DMS153 (cell line): Measurements from ENCODE around the gene DNAJB8.

Source experiments
- DNase-seq: peaks from one replicate; lab custom pipeline; 2025; lab: John Stamatoyannopoulos, UW

Gene DNAJB8

DNA sequence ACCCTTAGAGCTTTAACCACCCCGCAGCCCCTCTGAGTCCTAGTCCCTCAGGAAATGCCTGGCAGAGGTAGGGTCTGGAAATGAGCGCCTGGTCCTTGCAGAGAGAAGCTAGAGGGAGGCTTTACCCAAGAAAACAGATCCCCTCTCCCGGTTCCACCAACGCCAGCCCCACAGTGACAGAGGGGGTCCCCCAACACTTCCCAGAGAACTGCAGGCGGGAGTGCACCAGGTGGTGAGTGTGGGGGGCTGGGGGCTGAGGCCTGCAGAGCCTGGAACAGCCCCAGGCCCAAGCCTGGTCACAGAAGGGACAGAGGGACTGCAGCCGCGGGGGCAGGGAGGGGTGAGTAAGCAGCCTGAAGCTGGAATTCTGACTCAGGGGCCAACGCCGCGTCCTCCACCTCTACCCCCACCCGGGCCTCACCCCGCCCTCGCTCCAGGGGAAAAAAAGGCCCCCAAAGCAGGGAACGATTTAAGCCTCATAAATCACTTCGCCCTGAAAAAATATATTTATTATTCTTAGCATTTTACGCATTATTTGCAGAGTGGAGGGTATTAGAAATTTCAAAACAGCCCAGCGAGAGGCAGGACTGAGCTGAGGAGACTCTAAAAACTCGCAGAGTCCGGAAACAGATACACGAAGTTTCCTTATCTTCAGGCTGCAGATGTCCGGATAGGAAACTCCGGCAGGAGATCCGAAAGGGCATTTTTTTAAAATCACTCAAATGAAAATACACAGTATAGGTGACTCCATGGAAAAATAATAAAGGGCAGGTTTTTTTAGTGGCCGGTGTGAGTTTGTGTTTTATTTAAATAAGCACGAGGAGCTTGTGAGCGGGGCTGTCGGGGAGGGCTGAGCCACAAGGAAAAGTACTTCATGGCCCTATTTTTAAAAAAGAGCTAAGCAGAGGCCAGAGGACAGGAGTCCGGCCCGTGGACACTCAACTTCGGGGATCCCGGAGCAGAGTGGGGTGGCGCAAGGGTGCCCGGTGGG lies 16.3 kb upstream of the DNAJB8 start:
- DNase-seq, result no peak

- no peak for DNase-seq
Observed at GRCh38 chr3:128482175-128482574, 15.5 kb upstream of the DNAJB8 start.

DNA sequence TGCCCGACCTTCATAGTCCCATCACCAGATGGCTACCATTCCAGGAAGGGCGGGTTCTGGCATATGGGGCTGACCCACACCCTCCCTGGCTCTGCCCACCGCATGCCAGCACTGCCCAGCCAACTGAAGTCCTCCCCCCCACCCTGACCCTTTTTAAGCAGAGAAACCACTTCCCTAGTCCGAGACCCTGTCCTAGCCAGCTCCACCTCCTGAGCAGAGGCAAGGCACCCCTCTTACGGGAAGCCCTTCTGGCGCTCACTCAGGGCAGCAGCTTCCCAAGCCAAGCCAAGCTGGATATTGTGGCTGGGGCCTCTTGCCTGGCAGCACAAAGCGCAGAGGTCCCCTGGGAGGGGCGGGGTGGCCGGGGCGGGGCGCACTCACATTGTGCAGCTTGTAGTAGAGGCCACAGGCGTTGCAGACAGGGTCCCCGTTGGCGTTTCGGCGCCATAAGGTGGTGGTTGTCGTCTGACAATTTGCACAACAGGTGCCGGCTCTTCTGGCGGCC lies 14.8 kb upstream of the DNAJB8 start:
- DNase-seq, result peak; percentile 36

- no peak for DNase-seq
Observed at GRCh38 chr3:128480717-128481437, 14.2 kb upstream of the DNAJB8 start.

DNA sequence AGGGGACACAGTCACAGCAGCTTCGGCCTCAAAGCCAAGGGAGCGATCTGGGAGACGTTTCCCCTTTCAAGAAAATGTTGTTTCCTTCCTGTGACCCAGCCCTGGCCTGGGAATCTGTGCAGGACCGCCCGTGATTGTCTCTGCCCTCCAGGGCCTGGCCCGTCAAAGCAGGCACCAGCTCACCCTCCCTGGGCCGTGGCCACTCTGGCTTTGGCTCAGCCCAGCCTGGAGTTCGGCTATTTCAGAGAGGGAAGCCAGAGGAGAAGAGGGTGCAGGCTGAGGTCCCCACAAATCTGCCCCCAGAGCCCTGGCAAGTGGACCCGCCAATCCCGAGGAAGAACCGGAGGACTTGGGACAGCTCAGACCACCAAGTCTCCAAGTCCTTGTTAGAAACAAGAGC lies 13.6 kb upstream of the DNAJB8 start:
- DNase-seq, result no peak

- no peak for DNase-seq
Observed at GRCh38 chr3:128479558-128480086, 12.9 kb upstream of the DNAJB8 start.

GRCh38 chr3:128478576-128479506 lies 12.2 kb upstream of the DNAJB8 start:
- no peak for DNase-seq

- DNase-seq, result no peak
Observed at GRCh38 chr3:128476659-128477058, 10.0 kb upstream of the DNAJB8 start.

DNA sequence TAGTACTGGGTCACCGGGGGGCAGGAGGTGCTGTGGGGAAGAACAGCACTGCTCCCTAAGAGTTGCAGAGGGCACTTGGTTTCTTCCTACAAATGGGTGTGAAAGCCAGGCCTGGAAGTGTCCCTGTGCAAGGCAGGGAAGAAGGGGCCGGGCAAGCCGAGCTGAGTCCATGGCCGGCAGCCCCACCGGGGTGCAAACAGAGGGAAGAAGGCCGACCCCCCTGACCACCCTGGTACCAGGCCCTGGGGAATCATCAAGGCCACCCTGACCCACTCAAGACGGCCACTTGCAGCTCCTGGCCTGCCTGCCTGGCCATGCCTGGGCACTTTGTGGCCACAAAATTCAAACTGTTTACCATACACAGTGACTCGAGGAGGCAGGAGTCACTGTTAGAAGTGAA lies 8.7 kb upstream of the DNAJB8 start:
- no peak for DNase-seq

GRCh38 chr3:128473737-128474136 lies 7.0 kb upstream of the DNAJB8 start:
- DNase-seq, result no peak

GRCh38 chr3:128473180-128473519 lies 6.5 kb upstream of the DNAJB8 start:
- DNase-seq, result no peak

GRCh38 chr3:128472449-128473179 lies 5.9 kb upstream of the DNAJB8 start:
- DNase-seq, result no peak

DNA sequence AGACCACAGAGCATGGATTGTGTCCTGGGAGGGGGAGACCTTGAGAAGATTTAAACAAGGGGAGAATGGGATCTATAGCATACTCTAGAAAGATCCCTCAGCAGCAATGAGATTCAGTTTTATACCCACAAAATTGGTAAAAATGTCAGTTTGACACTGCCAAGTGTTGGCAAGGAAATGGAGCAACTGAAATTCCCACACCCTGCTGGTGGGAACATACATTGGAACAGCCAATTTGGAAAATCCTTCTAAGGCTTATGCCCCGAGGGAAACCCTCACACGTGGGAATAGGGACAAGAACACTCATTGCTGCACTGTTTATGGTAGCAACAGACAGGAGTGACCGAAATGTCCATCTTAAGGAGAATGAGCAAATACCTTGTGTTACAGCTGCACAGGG lies 5.0 kb upstream of the DNAJB8 start:
- DNase-seq, result no peak

DNA sequence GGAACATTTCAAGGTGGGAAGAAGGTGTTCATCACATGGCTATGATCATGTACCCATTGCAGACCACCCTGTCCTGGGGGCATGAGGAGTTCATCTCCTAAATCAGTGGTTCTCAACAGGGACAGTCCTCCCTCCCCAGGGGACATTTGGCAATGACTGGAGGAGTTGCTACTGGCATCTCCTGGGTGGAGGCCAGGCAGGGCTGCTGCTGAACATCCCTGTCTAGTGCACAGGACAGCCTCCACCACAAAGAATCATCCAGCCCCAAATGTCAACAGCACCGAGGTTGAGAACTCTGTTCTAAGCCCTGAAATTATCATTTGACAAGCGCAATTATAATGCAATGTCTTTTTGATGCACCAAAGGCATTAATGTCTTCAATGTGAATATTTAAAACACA lies 4.4 kb upstream of the DNAJB8 start:
- no peak for DNase-seq

DNA sequence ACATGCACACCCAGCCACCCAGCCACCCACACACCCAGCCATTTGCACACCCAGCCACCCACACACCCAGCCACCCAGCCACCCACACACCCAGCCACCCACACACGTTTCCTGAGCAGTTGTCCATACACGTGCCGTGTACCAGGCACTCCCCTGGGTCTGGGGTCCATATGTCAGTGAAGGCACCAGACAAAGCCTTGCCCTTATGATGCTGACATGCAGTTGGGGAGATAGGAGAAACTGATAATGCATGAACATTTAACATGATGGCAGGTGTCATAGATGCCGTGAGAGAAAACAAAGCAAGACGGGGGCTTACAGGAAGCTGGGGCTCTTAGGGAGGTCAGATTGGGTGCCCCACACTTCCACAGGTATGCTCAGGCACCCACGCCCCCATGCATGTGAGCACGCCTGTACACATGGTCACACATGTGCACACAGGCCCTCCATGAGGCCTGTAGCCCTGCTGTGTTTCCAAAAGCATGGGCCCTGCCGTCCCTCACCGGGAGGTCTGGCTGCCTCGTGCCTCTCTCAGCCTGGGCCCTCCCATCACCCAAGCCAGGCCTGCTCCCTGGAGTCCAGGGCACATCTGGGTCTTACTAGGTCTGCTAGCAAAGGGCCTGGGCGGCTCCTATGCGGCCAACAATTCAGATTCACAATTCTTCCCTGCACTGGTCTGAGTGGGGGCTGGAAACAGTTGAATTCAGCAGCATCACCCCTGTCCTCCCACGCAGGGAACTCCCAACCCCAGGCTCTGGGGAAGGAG lies 3.6 kb upstream of the DNAJB8 start:
- no peak for DNase-seq

- no peak for DNase-seq
Observed at GRCh38 chr3:128469556-128469955, 2.9 kb upstream of the DNAJB8 start.

- no peak for DNase-seq
Observed at GRCh38 chr3:128468791-128469527, 2.3 kb upstream of the DNAJB8 start.

DNA sequence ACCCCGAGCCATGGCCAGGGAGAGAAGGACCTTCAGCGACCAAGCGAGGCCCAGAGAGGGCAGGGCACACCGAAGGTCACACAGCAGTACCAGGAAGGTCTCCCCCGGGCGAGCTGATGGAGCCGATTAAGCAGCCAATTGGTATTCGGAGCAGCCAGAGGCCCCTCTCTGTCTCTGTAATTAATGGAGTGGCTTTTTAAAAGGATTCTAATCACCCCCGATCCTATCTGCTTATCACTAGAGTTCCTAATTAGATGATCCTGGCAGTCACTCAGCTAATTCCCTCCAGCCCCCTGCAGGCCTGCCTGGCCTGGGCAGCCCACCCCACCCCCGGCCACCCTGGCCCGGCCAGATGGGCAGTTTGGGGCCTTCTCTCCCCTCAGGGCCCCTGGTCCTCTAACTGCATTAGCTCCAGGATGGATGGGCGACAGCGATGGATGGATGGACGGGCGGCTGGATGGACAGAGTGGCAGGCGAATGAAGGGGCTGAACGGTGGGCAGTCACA lies 1.6 kb upstream of the DNAJB8 start:
- DNase-seq, result no peak

DNA sequence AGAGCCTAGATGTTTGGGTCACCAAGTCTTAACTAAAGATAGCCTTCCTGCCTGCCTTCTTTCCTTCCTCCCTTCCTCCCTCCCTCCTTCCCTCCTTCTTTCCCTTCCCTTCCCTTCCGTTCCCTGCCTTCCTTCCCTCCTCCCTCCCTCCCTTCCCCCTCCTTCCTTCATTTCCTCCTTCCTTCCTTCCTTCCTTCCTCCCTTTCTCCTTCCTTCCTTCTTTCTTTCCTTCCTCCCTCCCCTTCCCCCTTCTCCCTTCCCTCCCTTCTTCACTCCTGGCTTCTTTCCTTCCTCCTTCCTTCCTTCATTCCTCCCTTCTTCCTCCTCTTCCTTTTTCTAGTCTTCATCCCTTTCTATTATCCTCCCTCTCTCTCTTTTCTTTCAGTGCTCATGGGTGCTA lies 2.0 kb downstream of the DNAJB8 start:
- no peak for DNase-seq
